ENCODE data around the gene CHL1. TPM values are rescaled to one million over a fixed set of nuclear protein-coding genes. Genes with fewer than 3 reads are reported as not detected.
A peak's percentile ranks its signal among the peaks of the same experiment; 100 is the strongest.

CHL1 gene
- total and polyA plus RNA-seq, 2 experiments from 2014 or later, result 0.20 TPM; not detected in 1

DNA sequence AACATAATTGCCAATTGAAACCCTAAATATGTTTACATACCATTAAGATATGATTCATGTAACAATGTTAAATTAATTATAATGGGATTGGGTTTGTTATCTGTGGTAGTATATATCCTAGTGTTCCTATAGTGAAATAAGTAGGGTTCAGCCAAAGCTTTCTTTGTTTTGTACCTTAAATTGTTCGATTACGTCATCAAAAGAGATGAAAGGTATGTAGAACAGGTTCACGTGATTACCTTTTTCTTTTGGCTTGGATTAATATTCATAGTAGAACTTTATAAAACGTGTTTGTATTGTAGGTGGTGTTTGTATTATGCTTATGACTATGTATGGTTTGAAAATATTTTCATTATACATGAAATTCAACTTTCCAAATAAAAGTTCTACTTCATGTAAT is 212.4 kb downstream of the CHL1 start:
- DNase-seq (ENCODE audit: low spot score), result no peak
- no peak overlapping the region for H2AFZ ChIP-seq
- WGBS (ENCODE audit: low lambda C conversion rate, missing lambda C conversion rate), result 75% methylated on average over 4 of the region's 4 CpGs
- H3K79me2 ChIP-seq, result no peaks in the 10 kb centered on the region
- no peaks in the 10 kb centered on the region for H3K9me3 ChIP-seq (ENCODE audit: low read depth)
- H3K4me2 ChIP-seq, result no peak overlapping the region
- no peak overlapping the region for H3K4me3 ChIP-seq
- no peaks in the 10 kb centered on the region for H3K36me3 ChIP-seq (replicated peaks; ENCODE audit: insufficient read depth, low read depth)
- H3K9me2 ChIP-seq (replicated peaks; ENCODE audit: insufficient read depth), result no peaks in the 10 kb centered on the region
- no peaks in the 10 kb centered on the region for H4K20me1 ChIP-seq (ENCODE audit: insufficient read depth, poor library complexity, severe bottlenecking)
- TF ChIP-seq EZH2phosphoT487 (IDR thresholded peaks at IDR 0.05; ENCODE audit: low read depth, severe bottlenecking, unreplicated experiment) (no peak), EZH2 (IDR thresholded peaks at IDR 0.05; ENCODE audit: borderline replicate concordance) (no peak), CTCF (IDR thresholded peaks at IDR 0.05; ENCODE audit: poor library complexity) (no peak)
- peaks cover 3% of the 10 kb centered on the region for H3K27me3 ChIP-seq
- no peak overlapping the region for H3K27ac ChIP-seq
- H3K4me1 ChIP-seq (ENCODE audit: insufficient read depth), result no peaks in the 10 kb centered on the region

- DNase-seq (ENCODE audit: low spot score), result no peak
- H3K36me3 ChIP-seq (replicated peaks; ENCODE audit: insufficient read depth, low read depth), result no peaks in the 10 kb centered on the region
- H2AFZ ChIP-seq, result no peak overlapping the region
- no peak overlapping the region for H3K4me3 ChIP-seq
- no peak overlapping the region for H3K4me2 ChIP-seq
- H3K4me1 ChIP-seq (ENCODE audit: insufficient read depth), result no peaks in the 10 kb centered on the region
- H3K27me3 ChIP-seq, result peaks cover 3% of the 10 kb centered on the region
- 47% methylated on average over 2 of the region's 2 CpGs for WGBS (ENCODE audit: low lambda C conversion rate, missing lambda C conversion rate)
- H4K20me1 ChIP-seq (ENCODE audit: insufficient read depth, poor library complexity, severe bottlenecking), result no peaks in the 10 kb centered on the region
- H3K79me2 ChIP-seq, result no peaks in the 10 kb centered on the region
- TF ChIP-seq EZH2 (IDR thresholded peaks at IDR 0.05; ENCODE audit: borderline replicate concordance), result no peak
- TF ChIP-seq CTCF (IDR thresholded peaks at IDR 0.05; ENCODE audit: poor library complexity), result no peak
- TF ChIP-seq EZH2phosphoT487 (IDR thresholded peaks at IDR 0.05; ENCODE audit: low read depth, severe bottlenecking, unreplicated experiment), result no peak
- H3K9me2 ChIP-seq (replicated peaks; ENCODE audit: insufficient read depth), result no peaks in the 10 kb centered on the region
- no peaks in the 10 kb centered on the region for H3K9me3 ChIP-seq (ENCODE audit: low read depth)
- no peak overlapping the region for H3K27ac ChIP-seq
Observed at GRCh38 chr3:411226-411625, 214.7 kb downstream of the CHL1 start.

DNA sequence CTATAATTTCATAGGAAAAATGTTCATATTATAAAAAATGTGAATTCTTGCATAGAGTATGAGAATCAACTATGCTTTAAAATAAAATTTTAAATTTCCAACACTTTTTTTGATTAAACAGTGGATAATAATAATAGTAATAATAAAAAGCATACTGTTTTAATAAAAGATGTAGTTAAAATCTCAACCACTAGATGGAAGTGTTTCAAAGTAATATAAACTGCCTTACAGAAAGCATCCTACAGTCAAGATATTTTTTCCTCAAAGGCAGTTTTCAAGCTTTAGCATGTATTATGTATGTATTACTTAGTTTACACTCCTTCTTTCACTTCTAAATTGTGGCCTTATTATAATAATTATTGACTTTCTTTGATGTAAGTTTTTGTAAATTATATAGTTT is 217.5 kb downstream of the CHL1 start:
- Histone ChIP-seq H4K20me1 (ENCODE audit: insufficient read depth, poor library complexity, severe bottlenecking) (no peaks in the 10 kb centered on the region), H3K36me3 (replicated peaks; ENCODE audit: insufficient read depth, low read depth) (no peaks in the 10 kb centered on the region), H3K4me3 (no peak overlapping the region), H3K4me2 (no peak overlapping the region), H3K9me2 (replicated peaks; ENCODE audit: insufficient read depth) (no peaks in the 10 kb centered on the region), H3K79me2 (no peaks in the 10 kb centered on the region), H3K27ac (no peak overlapping the region), H3K4me1 (ENCODE audit: insufficient read depth) (no peaks in the 10 kb centered on the region), H2AFZ (no peak overlapping the region), H3K27me3 (peaks cover 3% of the 10 kb centered on the region), H3K9me3 (ENCODE audit: low read depth) (no peaks in the 10 kb centered on the region)
- peak; percentile 49 for DNase-seq (ENCODE audit: low spot score)
- TF ChIP-seq EZH2phosphoT487 (IDR thresholded peaks at IDR 0.05; ENCODE audit: low read depth, severe bottlenecking, unreplicated experiment), result no peak
- TF ChIP-seq CTCF (IDR thresholded peaks at IDR 0.05; ENCODE audit: poor library complexity), result peak; percentile 54

All from hepatocyte (in vitro differentiated cells).